ENCODE results near the gene ZFPM1.

ZFPM1 gene

DNA sequence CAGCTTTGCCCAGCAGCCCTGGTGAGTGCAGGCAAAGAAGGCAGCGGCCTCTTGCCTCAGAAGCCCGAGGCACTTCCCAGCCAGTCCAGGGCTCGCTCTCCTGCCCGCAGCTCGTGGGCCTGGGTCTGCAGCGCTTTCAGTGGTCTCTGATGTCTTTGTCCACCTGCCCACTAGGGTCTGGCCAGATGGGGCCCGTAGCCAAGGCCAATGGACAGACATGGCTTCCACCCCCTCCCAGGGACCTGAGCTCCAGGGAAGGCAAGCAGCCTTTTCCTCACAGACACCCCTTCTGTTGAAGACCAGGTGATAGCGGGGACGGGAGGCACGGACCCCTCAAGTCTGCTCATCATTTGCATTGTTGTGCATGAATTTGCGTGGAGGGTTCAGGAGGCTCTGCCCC, 83.4 kb downstream of the ZFPM1 start:
- H3K4me3 ChIP-seq (ENCODE audit: low read length), result no peak overlapping the region
- no peak for DNase-seq (ENCODE audit: low read depth)
- TF ChIP-seq, protein P1, sequence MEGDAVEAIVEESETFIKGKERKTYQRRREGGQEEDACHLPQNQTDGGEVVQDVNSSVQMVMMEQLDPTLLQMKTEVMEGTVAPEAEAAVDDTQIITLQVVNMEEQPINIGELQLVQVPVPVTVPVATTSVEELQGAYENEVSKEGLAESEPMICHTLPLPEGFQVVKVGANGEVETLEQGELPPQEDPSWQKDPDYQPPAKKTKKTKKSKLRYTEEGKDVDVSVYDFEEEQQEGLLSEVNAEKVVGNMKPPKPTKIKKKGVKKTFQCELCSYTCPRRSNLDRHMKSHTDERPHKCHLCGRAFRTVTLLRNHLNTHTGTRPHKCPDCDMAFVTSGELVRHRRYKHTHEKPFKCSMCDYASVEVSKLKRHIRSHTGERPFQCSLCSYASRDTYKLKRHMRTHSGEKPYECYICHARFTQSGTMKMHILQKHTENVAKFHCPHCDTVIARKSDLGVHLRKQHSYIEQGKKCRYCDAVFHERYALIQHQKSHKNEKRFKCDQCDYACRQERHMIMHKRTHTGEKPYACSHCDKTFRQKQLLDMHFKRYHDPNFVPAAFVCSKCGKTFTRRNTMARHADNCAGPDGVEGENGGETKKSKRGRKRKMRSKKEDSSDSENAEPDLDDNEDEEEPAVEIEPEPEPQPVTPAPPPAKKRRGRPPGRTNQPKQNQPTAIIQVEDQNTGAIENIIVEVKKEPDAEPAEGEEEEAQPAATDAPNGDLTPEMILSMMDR (conservative IDR thresholded peaks at IDR 0.05; ENCODE audit: low read length), result no peak

GRCh38 chr16:88536971-88537751, 84.1 kb downstream of the ZFPM1 start:
- no peak for DNase-seq (ENCODE audit: low read depth)
- TF ChIP-seq, protein P1 (conservative IDR thresholded peaks at IDR 0.05; ENCODE audit: low read length), result no peak

GRCh38 chr16:88537859-88538258, 84.8 kb downstream of the ZFPM1 start:
- TF ChIP-seq, protein P1 (conservative IDR thresholded peaks at IDR 0.05; ENCODE audit: low read length), result no peak
- no peak for DNase-seq (ENCODE audit: low read depth)
- H3K4me3 ChIP-seq (ENCODE audit: low read length), result no peak overlapping the region

More at GRCh38 chr16:88536971-88537751, 84.1 kb downstream of the ZFPM1 start:
- no peak overlapping the region for H3K4me3 ChIP-seq (ENCODE audit: low read length)

GRCh38 chr16:88538366-88539060, 85.4 kb downstream of the ZFPM1 start:
- TF ChIP-seq, protein P1 (conservative IDR thresholded peaks at IDR 0.05; ENCODE audit: low read length), result no peak
- H3K4me3 ChIP-seq (ENCODE audit: low read length), result no peak overlapping the region
- DNase-seq (ENCODE audit: low read depth), result no peak

DNA sequence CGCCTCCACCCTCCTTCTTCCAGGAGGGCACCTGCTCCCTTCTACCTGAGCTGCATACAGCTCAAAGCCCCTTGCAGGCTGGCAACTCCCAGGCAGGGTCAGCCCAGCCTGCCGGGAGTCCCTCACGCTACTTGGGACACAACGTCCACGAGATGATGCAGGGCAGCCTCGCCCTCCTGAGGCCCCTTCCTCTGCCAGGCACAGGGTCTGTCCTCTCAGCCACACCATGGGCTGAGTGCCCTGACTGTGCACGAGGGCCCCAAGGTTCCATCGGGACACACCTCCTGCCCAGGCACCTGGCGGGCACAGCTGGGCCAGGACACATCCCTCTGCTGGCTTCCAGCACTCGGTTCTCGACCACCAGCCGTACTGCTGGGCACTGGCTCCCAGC, 86.2 kb downstream of the ZFPM1 start:
- TF ChIP-seq, protein P1 (conservative IDR thresholded peaks at IDR 0.05; ENCODE audit: low read length), result no peak
- no peak overlapping the region for H3K4me3 ChIP-seq (ENCODE audit: low read length)
- DNase-seq (ENCODE audit: low read depth), result no peak

DNA sequence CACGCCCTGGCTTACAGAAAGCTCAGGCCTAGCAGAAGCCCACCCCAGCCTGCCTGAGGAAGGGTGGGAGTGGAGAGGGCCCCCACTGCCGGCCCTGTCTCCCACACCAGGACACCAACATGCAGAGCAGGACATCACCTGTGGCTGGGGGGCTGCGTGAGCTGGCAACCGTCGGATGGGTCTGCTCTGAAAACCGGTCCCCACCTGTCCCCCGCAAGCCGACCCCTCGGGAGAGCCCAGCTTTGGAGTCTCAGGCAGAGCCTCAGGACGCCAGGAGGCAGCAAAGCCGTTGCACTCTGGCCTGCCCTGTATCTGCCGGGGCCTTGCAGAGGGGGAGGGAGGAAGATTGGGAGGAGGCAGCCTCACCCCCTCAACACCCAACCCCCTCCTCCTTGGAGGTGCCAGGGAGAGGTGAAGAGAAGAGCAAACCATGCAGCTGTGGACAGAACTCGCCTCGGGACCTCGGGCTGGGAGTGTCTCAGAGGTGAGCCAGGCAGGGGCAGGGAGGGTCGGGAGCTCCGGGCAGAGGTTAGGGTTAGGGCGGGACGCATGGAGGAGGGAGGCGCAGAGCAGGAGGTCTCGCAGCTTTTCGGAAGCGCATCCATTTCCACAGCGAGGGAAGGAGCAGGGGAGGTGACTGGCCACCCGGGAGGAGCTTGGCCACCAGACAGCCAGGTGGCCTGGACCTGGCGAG, 86.7 kb downstream of the ZFPM1 start:
- no peak for DNase-seq (ENCODE audit: low read depth)
- H3K4me3 ChIP-seq (ENCODE audit: low read length), result no peak overlapping the region
- TF ChIP-seq, protein P1 (conservative IDR thresholded peaks at IDR 0.05; ENCODE audit: low read length), result no peak
